Amygdala (tissue), 56 donors: ENCODE results near the gene MBOAT7.
A peak's percentile ranks its signal among the peaks of the same experiment; 100 is the strongest.
"Not testable (repeated sequence)": the region's sequence is repeated elsewhere in the genome, so short reads cannot be mapped to it uniquely, and the experiment has no call there.

Experiments
- DNase-seq, 56 donors: peaks; one replicate each; lab custom pipeline; 2025; lab: John Stamatoyannopoulos, UW

Gene MBOAT7

DNA sequence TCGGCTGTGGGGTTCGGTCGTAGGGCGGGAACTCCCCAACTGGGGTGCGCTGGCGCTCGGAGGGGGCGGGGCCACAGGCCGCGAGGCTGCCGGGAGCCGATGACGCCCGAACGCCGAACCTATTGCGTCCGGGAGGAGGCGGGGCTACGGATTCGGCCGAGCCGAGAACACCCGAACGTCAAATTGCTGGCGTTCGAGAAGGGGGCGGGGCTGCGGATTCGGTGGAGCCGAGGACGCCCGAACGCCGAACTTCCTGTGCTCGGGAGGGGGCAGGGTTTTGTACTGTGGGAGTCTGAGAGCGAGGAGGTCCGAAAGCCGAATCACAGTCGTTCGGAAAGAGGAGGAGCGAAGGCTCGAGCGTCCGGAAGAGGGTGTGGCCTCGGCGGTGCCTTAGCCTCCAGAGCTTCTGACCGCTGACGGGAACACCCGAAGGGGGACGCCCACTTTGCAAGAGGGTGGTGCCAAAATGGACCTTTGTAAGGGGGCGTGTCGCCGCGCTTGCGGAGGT lies 1.2 kb upstream of the MBOAT7 start:
- DNase-seq = peak; percentile 96 to 100 (median 99)

DNA sequence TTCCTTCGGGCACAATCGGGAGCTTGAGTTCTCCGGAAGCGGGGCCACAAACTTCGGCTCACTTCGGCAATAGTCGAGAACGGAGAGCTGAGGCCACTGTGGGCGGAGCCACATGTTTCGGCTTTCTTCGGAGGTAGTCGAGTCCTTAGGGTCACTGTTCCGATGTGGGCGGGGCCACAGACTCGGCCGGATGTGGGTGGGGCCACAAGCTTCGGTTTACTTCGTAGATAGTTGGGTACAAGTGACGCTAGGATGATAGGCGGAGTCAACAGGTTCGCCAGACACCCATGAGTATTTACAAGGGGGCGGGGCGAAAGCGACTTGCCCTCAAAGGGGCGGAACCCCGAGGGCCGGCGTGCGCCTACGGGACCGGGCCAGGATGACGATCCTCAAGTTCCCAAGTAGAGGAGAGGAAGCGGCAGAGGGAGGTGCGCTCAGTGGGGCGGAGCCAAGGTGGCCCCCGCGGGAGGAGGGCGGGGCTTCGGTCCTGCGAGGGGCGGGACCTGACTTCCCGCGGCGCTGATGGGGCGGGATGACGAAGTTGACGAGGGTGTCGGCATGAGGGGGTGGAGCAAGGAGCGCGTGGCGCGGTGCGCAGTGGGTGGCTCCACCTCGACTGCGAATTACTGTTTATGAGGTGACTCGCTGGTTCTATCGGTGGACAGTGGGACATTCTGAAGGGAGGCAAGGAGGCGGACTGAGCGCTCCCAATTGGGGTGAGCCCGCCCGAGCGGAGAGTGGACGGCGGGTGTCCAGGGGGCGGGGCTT lies 539 bp upstream of the MBOAT7 start:
- DNase-seq = peak; percentile 97 to 100 (median 100)

DNA sequence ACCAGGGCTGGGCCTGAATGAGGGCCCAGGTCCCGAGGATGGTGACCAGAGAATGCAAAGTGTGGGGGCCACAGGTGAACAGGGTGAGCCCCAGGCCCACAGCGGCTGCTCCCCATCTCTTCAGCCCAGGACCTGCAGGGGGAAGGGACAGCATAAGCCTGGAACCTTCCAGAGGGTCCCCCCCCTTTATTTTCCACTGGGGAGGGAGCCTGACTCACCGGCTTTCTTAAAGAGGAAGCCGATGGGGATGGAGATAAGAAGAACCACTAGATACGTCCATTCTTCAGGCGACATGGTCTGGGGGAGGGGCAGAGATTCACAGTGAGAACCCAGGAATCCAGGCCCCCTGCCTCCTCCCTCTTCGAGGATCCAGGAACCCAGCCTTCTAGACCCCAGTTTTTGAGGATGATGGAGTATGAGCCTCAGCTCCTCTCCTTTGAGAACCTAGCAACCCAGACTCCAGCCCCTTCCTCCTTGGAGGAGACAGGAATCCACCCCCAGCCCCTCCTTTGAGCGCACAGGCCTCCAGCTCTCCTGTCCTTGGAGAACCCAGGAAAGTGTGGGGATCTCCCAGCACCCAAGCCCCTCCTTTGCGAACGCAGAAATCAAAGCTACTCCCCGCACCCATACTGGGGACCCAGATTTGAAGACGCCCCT lies 1.0 kb downstream of the MBOAT7 start:
- peak in 6 of 56 donors; percentile 9 to 48 (median 26) for DNase-seq

DNA sequence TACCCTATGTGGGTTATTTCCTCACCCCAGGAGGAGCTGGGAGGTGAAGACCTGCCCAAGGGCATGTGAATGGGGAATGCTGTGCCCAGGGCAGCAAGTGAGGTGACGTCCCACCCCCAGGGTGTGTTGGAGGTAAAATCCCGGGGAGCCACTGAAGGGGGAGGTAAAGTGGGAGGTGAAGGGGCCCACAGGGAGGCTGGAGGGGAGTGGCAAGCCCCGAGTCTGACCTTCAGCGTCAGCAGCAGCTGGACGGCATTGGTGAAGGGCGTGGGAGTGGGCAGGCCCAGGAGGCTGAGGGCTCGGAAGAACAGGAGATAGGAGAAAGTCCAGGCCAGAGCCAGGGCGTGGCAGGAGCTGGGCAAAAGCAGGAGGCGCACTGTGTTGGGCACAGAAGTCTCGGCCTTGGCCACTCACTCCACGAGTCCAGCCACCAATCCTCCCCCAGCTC lies 2.4 kb downstream of the MBOAT7 start:
- peak in 1 of 56 donors; percentile 3 for DNase-seq

DNA sequence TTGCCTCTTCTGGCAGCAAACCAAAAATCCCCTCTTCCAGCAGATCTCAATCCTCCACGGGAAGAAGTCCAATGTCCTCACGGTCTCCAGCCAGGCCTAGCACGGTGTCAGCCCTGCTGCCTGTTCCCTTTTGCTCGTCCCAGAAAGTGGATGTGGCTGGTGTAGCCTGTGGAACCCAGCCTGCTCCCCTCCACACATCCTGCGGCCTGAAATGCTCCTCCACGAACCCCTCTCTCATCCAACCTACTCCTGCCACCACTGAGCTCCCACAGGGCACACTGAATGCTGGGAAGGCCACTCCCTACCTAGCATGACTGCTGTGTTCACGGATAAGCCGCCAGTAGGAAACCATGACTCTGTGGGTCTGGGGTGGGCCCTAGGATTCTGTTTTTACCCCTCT lies 3.0 kb downstream of the MBOAT7 start:
- DNase-seq = no peak

DNA sequence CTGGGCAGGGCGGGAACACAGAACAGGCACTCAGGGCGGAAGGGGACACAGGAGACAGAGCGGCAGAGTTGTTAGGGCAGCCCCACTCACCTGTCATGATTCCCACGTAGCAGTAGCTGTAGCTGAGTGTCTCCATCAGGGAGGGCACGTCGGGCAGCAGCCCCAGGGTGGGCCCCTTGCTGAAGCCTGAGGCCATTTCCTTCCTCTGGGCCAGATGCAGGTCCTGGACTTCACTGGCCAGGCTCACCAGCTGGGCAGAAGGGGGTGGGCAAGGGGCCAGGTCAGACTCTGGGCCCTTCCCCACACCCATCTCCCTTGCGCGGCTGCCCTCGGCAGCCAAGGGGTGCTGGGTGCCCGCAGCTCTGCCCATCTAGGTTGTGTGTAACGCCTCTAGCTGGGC lies 5.9 kb downstream of the MBOAT7 start:
- DNase-seq = no peak

DNA sequence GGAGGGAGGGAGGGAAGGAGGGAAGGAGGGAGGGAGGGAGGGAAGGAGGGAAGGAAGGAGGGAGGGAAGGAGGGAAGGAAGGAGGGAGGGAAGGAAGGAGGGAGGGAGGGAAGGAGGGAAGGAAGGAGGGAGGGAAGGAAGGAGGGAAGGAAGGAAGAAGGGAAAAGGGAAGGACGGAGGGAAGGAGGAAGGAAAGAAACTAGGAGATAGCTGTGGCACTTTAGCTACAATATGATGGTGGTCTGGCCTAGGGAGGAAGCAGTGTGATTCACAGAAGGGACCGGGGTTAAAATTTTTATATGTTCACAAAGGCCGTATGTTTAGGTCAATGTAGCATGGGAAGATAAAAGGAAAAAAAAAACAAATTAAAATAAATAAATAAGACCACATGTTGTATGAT lies 7.5 kb downstream of the MBOAT7 start:
- not testable (repeated sequence) for DNase-seq

DNA sequence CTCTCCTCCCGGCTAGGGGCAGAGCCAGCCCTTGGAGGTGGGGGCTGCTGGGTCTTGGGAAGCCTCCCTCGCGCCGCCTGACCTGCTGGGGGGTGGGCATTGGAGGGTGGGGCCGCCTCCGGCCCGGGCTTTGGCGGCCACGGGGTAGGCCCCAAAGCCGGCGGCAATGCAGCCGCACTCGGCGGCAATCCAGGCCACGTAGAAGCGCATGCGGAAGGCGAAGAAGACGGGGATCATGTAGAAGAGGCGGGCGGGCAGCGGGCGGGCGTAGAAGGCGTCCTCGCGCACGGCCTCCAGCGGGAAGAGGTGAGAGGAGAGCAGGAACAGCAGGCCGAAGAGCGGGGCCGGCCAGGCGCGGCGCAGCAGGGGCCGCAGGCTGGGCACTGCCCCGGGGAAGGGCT lies 8.7 kb downstream of the MBOAT7 start:
- DNase-seq = no peak

DNA sequence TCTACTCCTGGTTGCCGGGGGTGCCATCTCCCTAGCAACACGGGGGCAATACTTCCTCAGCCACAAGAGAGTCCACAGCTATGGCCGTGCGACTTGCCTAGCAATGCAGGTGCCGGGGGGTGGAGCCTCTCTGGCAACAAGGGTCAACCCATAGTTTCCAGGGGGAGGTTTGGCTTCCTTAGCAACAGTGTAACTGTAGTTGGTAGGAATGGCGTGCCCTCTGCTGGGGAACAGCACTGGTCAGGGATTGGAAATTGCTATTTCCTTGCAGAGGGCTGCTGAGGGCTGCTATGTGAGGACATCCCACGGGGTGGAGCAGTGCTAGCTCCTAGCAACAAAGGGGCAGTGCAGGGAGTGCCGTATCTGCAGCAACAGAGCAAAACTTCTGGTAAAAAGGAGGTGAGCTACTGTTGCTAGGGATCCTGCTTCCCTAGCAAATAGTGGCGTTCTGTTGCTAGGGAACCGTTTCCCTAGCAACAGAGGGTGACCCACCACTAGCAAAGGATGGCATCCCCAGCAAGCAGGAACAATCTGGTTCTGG lies 9.4 kb downstream of the MBOAT7 start:
- DNase-seq = peak in 31 of 56 donors; percentile 15 to 71 (median 43)

DNA sequence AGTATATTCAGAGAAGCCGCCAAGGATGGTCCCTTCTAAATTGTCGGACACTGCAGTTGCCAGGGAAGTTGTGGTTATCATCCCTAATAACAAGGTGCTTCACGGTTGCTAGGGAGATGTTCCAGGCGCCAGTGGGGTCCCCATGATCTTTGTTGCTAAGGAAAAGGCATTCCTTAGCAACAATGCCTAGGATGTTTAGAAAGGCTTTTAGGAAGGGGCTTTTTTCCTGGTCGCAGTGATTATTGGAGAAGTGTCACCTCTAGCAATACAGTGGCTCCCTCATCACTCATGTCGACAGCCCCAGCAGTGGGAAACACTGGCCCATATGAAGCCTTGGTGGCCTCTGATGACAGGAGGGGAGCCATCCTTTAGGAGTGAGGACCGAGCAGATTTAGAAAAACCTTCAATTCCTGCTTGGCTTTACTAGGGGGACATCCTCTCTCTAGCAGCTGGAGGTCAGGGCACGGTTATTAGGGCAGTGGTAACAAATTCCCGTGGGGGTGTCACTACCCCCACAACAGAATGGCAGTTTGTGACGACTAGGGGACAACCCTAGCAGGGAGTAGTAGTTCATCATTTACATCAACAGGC lies 10.0 kb downstream of the MBOAT7 start:
- DNase-seq = peak in 1 of 56 donors; percentile 12

DNA sequence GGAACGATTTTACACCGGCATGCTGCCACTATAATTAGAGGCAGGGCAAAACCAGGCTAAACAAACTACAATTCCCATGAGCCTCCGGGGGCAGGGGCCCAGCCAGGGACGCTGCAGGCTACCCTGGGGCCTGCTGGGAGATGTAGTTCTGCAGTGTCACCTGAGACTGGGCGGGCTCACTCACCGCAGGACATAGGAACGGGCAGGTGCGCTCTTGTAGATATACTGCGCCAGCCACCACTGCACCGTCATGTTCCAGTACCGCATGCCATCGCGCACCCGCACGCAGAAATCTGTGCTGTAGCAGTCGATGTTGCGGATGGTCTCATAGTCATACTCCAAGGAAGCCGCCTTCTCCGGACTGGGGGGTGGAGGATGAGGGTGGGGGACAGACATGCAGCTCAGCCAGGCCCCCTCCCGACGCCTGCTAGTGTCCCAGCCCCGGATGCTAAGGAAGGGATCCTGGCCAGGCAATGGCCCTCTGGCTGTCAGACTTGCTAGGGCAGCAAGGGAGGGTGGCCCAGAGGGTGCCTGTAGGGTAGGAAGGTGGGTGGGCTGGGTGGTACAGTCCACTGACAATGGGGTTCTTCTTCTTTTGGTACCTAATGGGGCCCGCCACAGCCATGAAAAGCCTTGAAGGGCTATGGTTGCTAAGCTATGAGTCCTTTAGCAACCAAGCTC lies 10.7 kb downstream of the MBOAT7 start:
- DNase-seq = peak in 22 of 56 donors; percentile 11 to 59 (median 26)

DNA sequence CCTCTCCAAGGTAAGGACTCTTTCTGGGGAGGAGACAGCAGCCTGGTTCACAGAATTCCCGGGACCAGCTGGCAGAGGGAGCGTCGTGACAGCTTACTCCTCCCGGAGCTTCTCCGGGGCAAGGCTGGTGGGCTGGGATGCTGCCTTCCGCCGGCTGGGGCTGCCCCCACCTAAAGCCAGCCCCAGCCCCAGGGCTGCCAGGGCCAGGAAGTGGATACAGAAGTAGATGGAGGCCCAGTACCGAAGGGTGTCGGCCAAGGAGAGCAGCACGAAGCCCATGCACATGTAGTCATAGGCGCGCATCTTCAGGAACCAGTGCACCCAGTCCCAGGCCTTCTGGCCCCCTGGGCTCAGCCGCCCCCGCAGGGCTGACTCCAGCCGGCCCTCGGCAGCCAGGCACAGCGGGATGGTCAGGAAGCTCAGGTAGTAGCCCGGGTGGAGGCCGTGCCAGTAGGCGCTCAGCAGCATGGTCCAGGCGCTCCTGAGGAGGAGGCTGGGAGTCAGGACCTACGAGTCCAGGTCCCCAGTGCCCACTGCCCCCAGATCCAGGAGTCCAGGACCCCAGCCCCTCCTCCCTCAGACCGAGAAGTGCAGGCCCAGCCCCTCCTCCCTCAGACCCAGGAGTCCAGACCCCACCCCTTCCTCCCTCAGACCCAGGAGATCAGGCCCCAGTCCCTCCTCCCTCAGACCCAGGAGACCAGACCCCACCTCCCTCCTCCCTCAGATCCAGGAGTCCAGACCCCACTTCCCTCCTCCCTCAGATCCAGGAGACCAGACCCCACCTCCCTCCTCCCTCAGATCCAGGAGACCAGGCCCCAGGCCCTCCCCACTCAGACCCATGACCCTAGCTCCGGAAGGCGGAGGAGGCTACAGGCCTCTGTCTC lies 15.2 kb downstream of the MBOAT7 start:
- DNase-seq = peak in 1 of 56 donors; percentile 11

DNA sequence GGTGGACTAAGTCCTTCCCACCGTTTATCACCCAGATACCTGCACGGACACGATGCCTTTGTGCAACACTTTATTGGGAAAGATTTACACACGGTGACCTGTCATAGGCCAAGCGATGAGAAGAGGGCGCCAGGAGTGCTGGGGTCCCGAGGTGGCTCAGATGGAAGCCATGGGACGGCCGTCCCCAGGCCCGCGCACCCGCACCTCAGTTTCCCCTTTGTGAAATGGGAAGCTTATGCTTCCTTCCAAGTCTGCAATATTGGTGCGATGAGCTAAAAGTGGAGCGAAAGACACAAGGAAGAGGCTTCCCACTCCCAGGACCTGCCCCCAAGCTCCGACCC lies 16.1 kb downstream of the MBOAT7 start:
- DNase-seq = no peak

DNA sequence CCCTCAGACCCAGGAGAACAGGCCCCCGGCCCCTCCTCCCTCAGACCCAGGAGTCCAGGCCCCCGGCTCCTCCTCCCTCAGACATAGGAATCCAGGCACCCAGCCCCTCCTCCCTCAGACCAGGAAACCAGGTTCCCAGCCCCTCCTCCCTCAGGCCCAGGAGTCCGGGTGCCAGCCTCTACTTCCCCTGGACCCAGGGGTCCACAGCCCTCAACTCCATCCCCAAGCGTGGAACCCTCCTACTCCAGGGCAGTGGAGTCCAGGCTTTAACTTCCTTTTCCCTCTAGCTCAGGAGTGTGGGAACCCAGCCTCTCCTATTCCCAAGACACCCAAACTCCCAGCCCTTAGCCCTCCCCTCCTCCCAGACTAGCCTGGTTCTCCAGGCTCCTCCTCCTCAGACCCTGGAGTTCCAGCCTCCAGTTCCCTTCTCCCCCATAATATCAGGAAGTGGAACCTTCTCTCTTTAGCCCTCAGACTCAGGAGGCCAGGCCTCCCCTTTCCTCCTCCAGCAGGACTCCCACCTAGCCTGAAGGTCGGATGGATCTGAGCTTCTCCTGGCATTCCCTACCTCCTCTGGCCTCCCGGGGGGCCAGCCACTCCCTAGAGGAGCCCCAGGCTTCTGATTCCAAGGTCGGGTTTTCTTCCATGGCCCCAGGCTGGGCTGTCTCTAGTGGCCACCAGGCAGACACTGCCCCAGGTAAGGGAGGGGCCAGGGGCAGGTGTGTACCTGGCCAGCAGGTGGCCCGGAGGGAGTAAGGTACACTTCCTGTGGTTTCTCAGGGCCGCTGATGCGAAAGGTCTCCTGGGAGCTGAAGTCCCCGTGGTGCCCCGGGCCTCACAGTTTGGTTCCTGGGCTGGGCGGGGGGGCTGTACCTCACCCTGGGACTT lies 16.7 kb downstream of the MBOAT7 start, which contains the start of gene TMC4:
Gene TMC4 (minus strand): TSS at position 690 of the 888 bp plus-strand sequence. CDS start 43 bp downstream, at position 647.
- peak in 1 of 56 donors; percentile 36 for DNase-seq

DNA sequence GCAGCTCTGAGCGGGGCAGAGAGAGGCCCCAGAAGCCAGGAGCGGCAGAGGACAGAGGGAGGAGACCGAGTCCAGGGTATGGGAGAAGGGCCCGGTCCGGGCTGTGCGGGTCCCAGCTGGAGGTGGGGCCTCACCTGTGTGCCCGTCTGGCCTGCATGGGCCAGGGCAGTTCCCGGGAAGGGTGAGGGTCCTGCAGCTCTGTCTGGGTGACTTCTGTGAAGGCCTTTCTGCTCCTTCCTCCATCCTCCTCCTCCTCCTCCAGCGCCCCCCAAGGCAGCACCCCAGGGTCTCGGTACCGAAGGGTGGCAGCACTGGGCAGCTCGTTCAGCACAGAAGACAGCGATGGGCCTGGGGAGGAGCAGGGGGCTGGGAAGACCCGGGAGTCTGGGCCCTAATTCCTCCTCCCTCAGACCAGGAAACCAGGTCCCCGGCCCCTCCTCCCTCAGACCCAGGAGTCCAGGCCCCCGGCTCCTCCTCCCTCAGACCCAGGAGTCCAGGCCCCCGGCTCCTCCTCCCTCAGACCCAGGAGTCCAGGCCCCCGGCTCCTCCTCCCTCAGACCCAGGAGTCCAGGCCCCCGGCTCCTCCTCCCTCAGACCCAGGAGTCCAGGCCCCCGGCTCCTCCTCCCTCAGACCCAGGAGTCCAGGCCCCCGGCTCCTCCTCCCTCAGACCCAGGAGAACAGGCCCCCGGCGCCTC lies 17.5 kb downstream of the MBOAT7 start:
- DNase-seq = not testable (repeated sequence)

DNA sequence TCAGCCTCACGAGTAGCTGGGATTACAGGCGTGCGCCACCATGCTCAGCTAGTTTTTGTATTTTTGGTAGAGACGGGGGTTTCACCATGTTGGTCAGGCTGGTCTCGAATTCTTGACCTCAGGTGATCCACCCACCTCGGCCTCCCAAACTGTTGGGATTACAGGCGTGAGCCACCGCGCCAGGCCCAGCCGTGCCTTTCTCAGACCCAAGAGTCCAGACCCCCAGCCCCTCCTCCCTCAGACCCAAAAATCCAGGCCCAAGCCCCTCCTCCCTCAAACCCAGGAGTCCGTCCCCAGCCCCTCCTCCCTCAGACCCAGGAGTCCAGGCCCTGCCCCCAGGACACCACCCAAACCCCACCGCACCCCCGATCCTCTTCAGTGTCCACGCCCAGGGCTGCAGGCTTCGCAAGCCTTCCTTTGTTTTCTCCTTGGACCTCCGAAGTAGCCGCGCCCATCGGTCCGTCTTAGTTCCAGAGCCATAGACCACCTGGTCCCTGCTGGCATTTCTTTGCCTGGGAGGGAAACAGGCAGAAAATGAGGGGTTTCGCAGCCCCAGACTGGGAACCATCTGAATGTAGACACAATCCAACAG lies 20.1 kb downstream of the MBOAT7 start:
- no peak for DNase-seq

DNA sequence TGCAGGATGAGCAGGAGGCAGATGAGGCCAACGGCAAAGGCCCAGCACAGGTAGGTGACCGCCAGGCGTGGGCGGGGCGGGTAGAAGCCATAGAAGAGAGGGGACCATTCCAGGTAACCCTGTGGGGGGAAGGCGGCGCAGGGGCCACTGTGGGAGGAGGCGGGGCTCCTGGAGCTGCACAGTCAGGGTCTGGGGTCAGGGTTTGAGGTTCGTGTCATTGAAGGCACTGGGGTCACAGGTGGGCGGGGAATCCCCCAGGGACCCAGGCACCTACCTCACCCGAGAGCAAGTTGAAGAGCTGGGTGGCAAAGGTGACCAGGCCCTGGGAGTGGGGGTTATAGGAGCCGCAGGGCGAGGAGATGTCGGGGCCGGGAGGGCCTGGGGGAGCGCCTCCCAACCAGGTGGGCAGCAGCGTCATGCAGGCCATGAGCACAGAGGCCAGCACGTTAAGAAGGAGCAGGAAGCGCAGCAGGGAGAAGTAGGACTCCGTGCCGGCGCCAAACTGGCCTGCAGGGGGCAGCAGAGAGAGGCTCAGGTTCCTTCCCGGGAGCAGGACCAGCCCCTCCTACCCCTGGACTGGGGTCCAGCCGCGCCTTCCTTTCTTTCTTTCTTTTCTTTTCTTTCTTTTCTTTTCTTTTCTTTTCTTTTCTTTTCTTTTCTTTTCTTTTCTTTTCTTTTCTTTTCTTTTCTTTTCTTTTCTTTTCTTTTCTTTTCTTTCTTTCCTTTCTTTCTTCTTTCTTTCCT lies 21.0 kb downstream of the MBOAT7 start:
- peak; percentile 18 to 95 (median 70) for DNase-seq
